GM12892 (cell line): ENCODE data around the gene LRAT.

Experiments
- POLR2A ChIP-seq: IDR thresholded peaks from 2 replicates; pipeline ENCODE4 v1.6.1; 2011; ENCODE audit warnings: low read depth, low read length, control low read depth
- POLR2AphosphoS5 ChIP-seq: IDR thresholded peaks from 2 replicates; pipeline ENCODE4 v1.6.1; 2011; ENCODE audit warnings: low read depth, low read length, control low read depth

DNA sequence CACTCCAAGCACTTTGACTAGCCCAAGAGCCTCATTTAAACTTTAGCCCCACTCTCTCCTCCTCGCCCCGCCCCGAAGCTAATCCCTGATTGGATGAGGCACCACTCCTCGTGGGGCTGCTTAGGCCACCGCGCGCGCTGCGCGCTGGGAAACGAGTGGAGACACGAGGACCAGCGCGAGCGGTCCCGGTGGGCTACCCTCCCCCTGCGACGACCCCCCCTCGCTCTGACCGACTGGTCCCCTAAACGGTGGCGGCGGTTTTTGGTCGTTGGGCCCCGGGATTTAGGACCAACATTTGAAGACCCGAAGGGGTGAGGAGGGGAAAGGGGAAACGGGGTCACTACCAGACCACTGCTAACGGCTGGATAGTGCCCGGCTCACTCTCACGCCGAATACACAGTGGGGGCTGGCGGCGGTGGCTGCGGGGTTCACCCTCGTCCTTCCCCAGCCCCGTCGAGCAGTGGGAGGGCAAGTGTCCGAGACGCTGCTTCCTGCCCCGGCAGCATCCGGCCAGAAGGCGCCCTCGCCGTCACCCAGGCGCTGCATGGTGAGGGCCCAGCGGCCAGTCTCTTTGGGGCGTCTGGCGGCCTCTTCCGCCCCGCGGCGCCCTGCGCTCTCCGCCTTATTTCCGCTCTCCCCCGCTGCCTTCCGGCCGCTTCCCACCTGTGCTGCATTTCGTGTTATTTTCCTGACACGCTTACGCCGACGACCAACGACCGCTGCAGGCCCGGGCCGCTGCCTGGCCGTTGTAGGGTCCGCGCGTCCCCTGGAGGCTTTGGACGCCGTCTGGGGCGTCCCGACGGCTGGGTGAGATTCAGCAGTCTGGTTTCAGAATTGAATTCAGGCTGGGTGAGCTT is 37.6 kb downstream of the LRAT start, which contains the start of gene RBM46:
- no peak for TF ChIP-seq POLR2A
- no peak for TF ChIP-seq POLR2AphosphoS5
